SK-N-SH treated with all-trans-retinoic acid at 6 μM for 48 hours (cell line): ENCODE data around the gene IL23R.

ENCODE experiments used
- BACH2 ChIP-seq: fragments of 250-450 bp; sonication (Bioruptor Pico); IDR thresholded peaks from 2 replicates; pipeline ENCODE4 v1.9.0; 2021; ENCODE audit warnings: mild to moderate bottlenecking, borderline replicate concordance
- CREB5 ChIP-seq: fragments of 250-450 bp; sonication (Bioruptor Pico); IDR thresholded peaks from 2 replicates; pipeline ENCODE4 v1.5.1; 2020; ENCODE audit warnings: low read depth, mild to moderate bottlenecking, moderate library complexity
- OSR1 ChIP-seq: fragments of 250-450 bp; sonication (Bioruptor Pico); IDR thresholded peaks from 2 replicates; pipeline ENCODE4 v1.8.0; 2022; ENCODE audit warnings: moderate library complexity, mild to moderate bottlenecking, inconsistent platforms
- PATZ1 ChIP-seq: fragments of 250-450 bp; sonication (Bioruptor Pico); IDR thresholded peaks from 2 replicates; pipeline ENCODE4 v1.8.0; 2020; ENCODE audit warnings: mild to moderate bottlenecking, moderate library complexity, borderline replicate concordance
- POU6F1 ChIP-seq: fragments of 250-450 bp; sonication (Bioruptor Pico); IDR thresholded peaks from 2 replicates; pipeline ENCODE4 v1.8.0; 2021; ENCODE audit warnings: low read depth, mild to moderate bottlenecking, moderate library complexity, borderline replicate concordance
- TOX ChIP-seq: fragments of 250-450 bp; sonication (Bioruptor Pico); IDR thresholded peaks from 2 replicates; pipeline ENCODE4 v1.8.0; 2021; ENCODE audit warnings: mild to moderate bottlenecking, moderate library complexity, borderline replicate concordance
- TSHZ2 ChIP-seq: fragments of 250-450 bp; sonication (Bioruptor Pico); IDR thresholded peaks from 2 replicates; pipeline ENCODE4 v1.5.0; 2020; ENCODE audit warnings: mild to moderate bottlenecking, moderate library complexity
- ZFP3 ChIP-seq: fragments of 250-450 bp; sonication (Bioruptor Pico); IDR thresholded peaks from 2 replicates; pipeline ENCODE4 v1.5.0; 2020; ENCODE audit warnings: mild to moderate bottlenecking, moderate library complexity
- ZFP30 ChIP-seq: fragments of 450-650 bp; formaldehyde crosslinking; IDR thresholded peaks from 2 replicates; pipeline ENCODE4 v1.5.0; 2022; ENCODE audit warnings: mild to moderate bottlenecking, moderate library complexity
- ZNF565 ChIP-seq: fragments of 450-650 bp; formaldehyde crosslinking; conservative IDR thresholded peaks from 2 replicates; pipeline ENCODE4 v1.5.0; 2020; ENCODE audit warnings: low read depth, mild to moderate bottlenecking, moderate library complexity

- TF ChIP-seq PATZ1 (CRISPR knock-in tag) (no peak), ZNF565 (no peak), POU6F1 (CRISPR knock-in tag) (no peak), TOX (no peak), TSHZ2 (CRISPR knock-in tag) (no peak), ZFP3 (CRISPR knock-in tag) (no peak), OSR1 (CRISPR knock-in tag) (no peak), CREB5 (CRISPR knock-in tag) (no peak), ZFP30 (CRISPR knock-in tag) (no peak), BACH2 (CRISPR knock-in tag) (no peak)
Measured at GRCh38 chr1:67170751-67171573, 4.7 kb downstream of the IL23R start.
